HepG2 (cell line): ENCODE measurements around the gene PDCD10. TPM values are rescaled to one million over a fixed set of nuclear protein-coding genes. Genes with fewer than 3 reads are reported as not detected.

ENCODE experiments used
- ATAC-seq: fragments of 200-7000 bp; cut with Tn5 transposase; 3 replicates; pipeline ENCODE4 v1.9.1; 2020; ENCODE audit warnings: mild to moderate bottlenecking, moderate library complexity
- BruUV-seq: library from RNA; stranded (reverse); fragments of 400-500 nt; replicated peaks from 2 replicates; lab custom pipeline; 2021; lab: Mats Ljungman, UMichigan
- CTCF ChIA-PET: fragments of 300-600 bp; formaldehyde crosslinking; extraction: SDS; loops from one replicate; lab custom pipeline; 2021; ENCODE audit warnings: low total read pairs, inconsistent platforms, low intra/inter-chr PET ratio; lab: Yijun Ruan, JAX
- POLR2A ChIA-PET: fragments of 350-600 bp; sonication (Branson Sonifier 250); formaldehyde crosslinking; loops from one replicate; lab custom pipeline; 2020; ENCODE audit warnings: antibody characterized with exemption, inconsistent platforms; lab: Yijun Ruan, JAX
- DNase-seq: peaks from one replicate; pipeline ENCODE4 v3.0.0-alpha.2; 2015; ENCODE audit warnings: low spot score
- FAIRE-seq: peaks from 3 replicates; lab custom pipeline; 2011; peaks lifted over from hg19 to GRCh38; lab: Jason Lieb, UNC
- H2AFZ ChIP-seq: one replicate; pipeline ENCODE4 v1.6.1; 2011; ENCODE audit warnings: low read length, inconsistent platforms
- H3K27ac ChIP-seq: fragments of 300-600 bp; 3 replicates; pipeline ENCODE4 v1.8.0; 2011; ENCODE audit warnings: mixed run types, mild to moderate bottlenecking, mixed read lengths, low read length, inconsistent platforms; ENCODE audit not compliant: insufficient read depth; ENCODE audit errors: extremely low read length
- H3K27me3 ChIP-seq, 2 experiments: fragments of 200-600 bp in 1 of 2; 2 replicates in 1 of 2; 3 replicates in 1 of 2; pipeline versions ENCODE4 v1.6.0 to v1.8.0; 2011; ENCODE audit warnings: low read length in 2 of 2, mild to moderate bottlenecking in 2 of 2, moderate library complexity in 2 of 2, inconsistent platforms in 1 of 2; ENCODE audit not compliant: insufficient read depth in 2 of 2, control insufficient read depth in 1 of 2
- H3K36me3 ChIP-seq, 2 experiments: fragments of 200-600 bp in 1 of 2; replicated peaks in 1 of 2; 2 replicates in 1 of 2; 3 replicates in 1 of 2; pipeline versions ENCODE4 v1.5.1 to v1.8.0; 2011; ENCODE audit warnings: low read length in 2 of 2, inconsistent platforms in 1 of 2; ENCODE audit not compliant: insufficient read depth in 2 of 2, control insufficient read depth in 1 of 2
- H3K4me1 ChIP-seq: 2 replicates; pipeline ENCODE4 v1.5.1; 2012; ENCODE audit warnings: low read length, inconsistent platforms; ENCODE audit not compliant: insufficient read depth
- H3K4me2 ChIP-seq: 2 replicates; pipeline ENCODE4 v1.6.0; 2011; ENCODE audit warnings: low read depth, low read length, inconsistent platforms
- H3K4me3 ChIP-seq, 3 experiments: fragments of 200-600 bp in 1 of 3; sonication (generic), shearing (Covaris generic) in 1 of 3; replicated peaks in 1 of 3; 2 replicates each; pipeline ENCODE4 v1.5.1; 2011 to 2016; ENCODE audit warnings: low read length in 3 of 3, inconsistent platforms in 2 of 3, low read depth in 2 of 3, mild to moderate bottlenecking in 2 of 3, control low read depth in 1 of 3, mixed read lengths in 1 of 3; ENCODE audit not compliant: insufficient read depth in 1 of 3
- H3K79me2 ChIP-seq: one replicate; pipeline ENCODE4 v1.6.1; 2011; ENCODE audit warnings: low read length, inconsistent platforms; ENCODE audit not compliant: insufficient read depth
- H3K9ac ChIP-seq: 2 replicates; pipeline ENCODE4 v1.6.0; 2011; ENCODE audit warnings: mild to moderate bottlenecking, low read depth, low read length, inconsistent platforms; ENCODE audit not compliant: insufficient read depth
- H3K9me3 ChIP-seq: 2 replicates; pipeline ENCODE4 v1.5.1; 2012; ENCODE audit warnings: mild to moderate bottlenecking, low read length
- H4K20me1 ChIP-seq: 2 replicates; pipeline ENCODE4 v1.6.0; 2011; ENCODE audit warnings: inconsistent platforms, mild to moderate bottlenecking, low read length, moderate library complexity; ENCODE audit not compliant: insufficient read depth
- CREB1 ChIP-seq, 2 experiments: fragments of 450-650 bp in 1 of 2; IDR thresholded peaks; 2 replicates each; pipeline ENCODE4 v1.6.1; 2016 to 2017; ENCODE audit warnings: control low read depth in 1 of 2, mild to moderate bottlenecking in 1 of 2, missing compliant biosample characterization in 1 of 2, missing genetic modification characterization in 1 of 2
- GABPB1 ChIP-seq: IDR thresholded peaks from 2 replicates; pipeline ENCODE4 v1.6.1; 2016; ENCODE audit warnings: mild to moderate bottlenecking, missing genetic modification reagents, moderate library complexity, missing compliant biosample characterization
- PAF1 ChIP-seq: IDR thresholded peaks from 2 replicates; pipeline ENCODE4 v1.6.1; 2016; ENCODE audit warnings: missing genetic modification reagents, missing compliant biosample characterization
- ZNF205 ChIP-seq: IDR thresholded peaks from 2 replicates; pipeline ENCODE4 v1.6.1; 2018; ENCODE audit warnings: missing biosample characterization, missing genetic modification reagents
- ZNF329 ChIP-seq: sonication (generic); formaldehyde crosslinking; IDR thresholded peaks from 2 replicates; pipeline ENCODE4 v1.9.0; 2021; ENCODE audit warnings: low read depth, mild to moderate bottlenecking, missing genetic modification reagents
- ZNF547 ChIP-seq: sonication (generic); formaldehyde crosslinking; IDR thresholded peaks from 2 replicates; pipeline ENCODE4 v1.5.1; 2020; ENCODE audit warnings: mild to moderate bottlenecking, missing genetic modification reagents
- WGBS: methylation state at CpG from one replicate; pipeline ENCODE4 v1.1.6; 2017; ENCODE audit warnings: low lambda C conversion rate; 5-methylcytosine and 5-hydroxymethylcytosine counted together
- in situ Hi-C: cut with HindIII; loops from 2 replicates; pipeline ENCODE4 v1.10.0; 2017; ENCODE audit warnings: low pct_unique_long_range_greater_than_20kb; ENCODE audit not compliant: extremely low pct_ligation_motif_present
- intact Hi-C: fragments of 100-400 bp; cut with micrococcal nuclease; formaldehyde crosslinking; loops from one replicate; pipeline ENCODE4 v1.10.0; 2022; ENCODE audit not compliant: unreplicated experiment
- polyA plus RNA-seq, 8 experiments: library from polyadenylated mRNA; depleted of rRNA in 3 of 8; stranded (reverse) in 7 of 8; unstranded in 1 of 8; fragments of >200 nt; fragmentation: Illumina TruSeq in 4 of 8; extraction: Trizol in 4 of 8; gene quantifications; 2 replicates each; pipeline versions ENCODE4 v1.2.1 to v1.2.3, GENCODE V29; 2011 to 2016; ENCODE audit warnings: low read depth in 4 of 8, missing spikeins in 1 of 8, mixed read lengths in 1 of 8; ENCODE audit not compliant: insufficient read depth in 1 of 8
- total RNA-seq, 5 experiments: library from RNA; depleted of rRNA; stranded (reverse); fragments of >200 nt; fragmentation: Illumina TruSeq; extraction: Trizol; gene quantifications; 2 replicates each; pipeline ENCODE4 v1.2.3, GENCODE V29; 2016; ENCODE audit warnings: low read depth in 1 of 5
- TF ChIP-seq, protein P1 (sequence below): sonication (generic); formaldehyde crosslinking; IDR thresholded peaks from 2 replicates; pipeline ENCODE4 v1.4.0; 2020; ENCODE audit warnings: missing genetic modification reagents
- TF ChIP-seq, protein P2 (sequence below): sonication (generic); formaldehyde crosslinking; IDR thresholded peaks from 2 replicates; pipeline ENCODE4 v1.9.0; 2021; ENCODE audit warnings: mild to moderate bottlenecking, missing genetic modification reagents
- TF ChIP-seq, protein P3 (sequence below): IDR thresholded peaks from 2 replicates; pipeline ENCODE4 v1.4.0; 2020; ENCODE audit warnings: mild to moderate bottlenecking, missing genetic modification reagents
- TF ChIP-seq, protein P4 (sequence below): fragments of 450-650 bp; IDR thresholded peaks from 2 replicates; pipeline ENCODE4 v1.6.1; 2017; ENCODE audit warnings: mild to moderate bottlenecking

Gene PDCD10
- total and polyA plus RNA-seq, 2 of the 13 experiments (the other 11 are each of a cell fraction or from before 2014, with no cell fraction given): 48.5 to 53.9 TPM

DNA sequence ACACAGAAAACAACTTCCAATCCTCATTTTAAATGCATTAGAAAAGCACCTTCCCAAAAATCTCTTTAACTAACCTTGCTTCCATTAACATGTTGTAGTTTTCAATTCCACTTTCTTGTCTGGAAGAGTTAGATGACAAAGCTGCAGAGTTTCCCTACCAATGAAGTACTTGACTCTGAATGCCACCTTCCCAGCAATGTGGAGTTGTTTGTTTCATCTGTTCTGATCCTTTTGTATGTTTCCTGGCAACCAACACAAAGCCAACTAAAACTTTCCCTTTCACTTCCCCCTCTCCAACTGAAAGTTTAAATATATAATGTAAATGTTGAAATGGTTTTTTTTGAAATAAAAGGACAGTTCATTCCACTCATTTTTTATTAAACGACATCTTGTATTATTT is 80.9 kb downstream of the PDCD10 start, which contains the start of gene WDR49:
TSS of gene WDR49 (minus strand) at position 183 of the 400 bp plus-strand sequence. CDS start 517 bp downstream, outside the sequence.
- Histone ChIP-seq H3K9me3 (no peaks in the 10 kb centered on the region), H3K79me2 (no peaks in the 10 kb centered on the region), H3K9ac (no peak within 1 kb of the TSS), H3K27ac (no peak within 1 kb of the TSS), H3K4me3 (no peak within 1 kb of the TSS), H2AFZ (no peak within 1 kb of the TSS), H3K27me3 (no peaks in the 10 kb centered on the region), H4K20me1 (no peaks in the 10 kb centered on the region), H3K4me1 (no peaks in the 10 kb centered on the region), H3K4me2 (no peak within 1 kb of the TSS), H3K36me3 (no peaks in the 10 kb centered on the region)
- DNase-seq (no peak), FAIRE-seq (no peak), ATAC-seq (no peak)
- POLR2A ChIA-PET: no interaction called here
- CTCF ChIA-PET: no interaction called here
- TF ChIP-seq, protein P1, sequence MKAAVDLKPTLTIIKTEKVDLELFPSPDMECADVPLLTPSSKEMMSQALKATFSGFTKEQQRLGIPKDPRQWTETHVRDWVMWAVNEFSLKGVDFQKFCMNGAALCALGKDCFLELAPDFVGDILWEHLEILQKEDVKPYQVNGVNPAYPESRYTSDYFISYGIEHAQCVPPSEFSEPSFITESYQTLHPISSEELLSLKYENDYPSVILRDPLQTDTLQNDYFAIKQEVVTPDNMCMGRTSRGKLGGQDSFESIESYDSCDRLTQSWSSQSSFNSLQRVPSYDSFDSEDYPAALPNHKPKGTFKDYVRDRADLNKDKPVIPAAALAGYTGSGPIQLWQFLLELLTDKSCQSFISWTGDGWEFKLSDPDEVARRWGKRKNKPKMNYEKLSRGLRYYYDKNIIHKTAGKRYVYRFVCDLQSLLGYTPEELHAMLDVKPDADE (CRISPR knock-in tag): no peak
- TF ChIP-seq ZNF205 (CRISPR knock-in tag) (no peak), GABPB1 (CRISPR knock-in tag) (no peak), CREB1 (IDR thresholded peaks at IDR 0.05) (no peak), CREB1 (CRISPR knock-in tag; IDR thresholded peaks at IDR 0.05) (no peak), PAF1 (no peak), ZNF329 (CRISPR knock-in tag) (no peak), ZNF547 (CRISPR knock-in tag) (no peak)
- TF ChIP-seq, protein P2, sequence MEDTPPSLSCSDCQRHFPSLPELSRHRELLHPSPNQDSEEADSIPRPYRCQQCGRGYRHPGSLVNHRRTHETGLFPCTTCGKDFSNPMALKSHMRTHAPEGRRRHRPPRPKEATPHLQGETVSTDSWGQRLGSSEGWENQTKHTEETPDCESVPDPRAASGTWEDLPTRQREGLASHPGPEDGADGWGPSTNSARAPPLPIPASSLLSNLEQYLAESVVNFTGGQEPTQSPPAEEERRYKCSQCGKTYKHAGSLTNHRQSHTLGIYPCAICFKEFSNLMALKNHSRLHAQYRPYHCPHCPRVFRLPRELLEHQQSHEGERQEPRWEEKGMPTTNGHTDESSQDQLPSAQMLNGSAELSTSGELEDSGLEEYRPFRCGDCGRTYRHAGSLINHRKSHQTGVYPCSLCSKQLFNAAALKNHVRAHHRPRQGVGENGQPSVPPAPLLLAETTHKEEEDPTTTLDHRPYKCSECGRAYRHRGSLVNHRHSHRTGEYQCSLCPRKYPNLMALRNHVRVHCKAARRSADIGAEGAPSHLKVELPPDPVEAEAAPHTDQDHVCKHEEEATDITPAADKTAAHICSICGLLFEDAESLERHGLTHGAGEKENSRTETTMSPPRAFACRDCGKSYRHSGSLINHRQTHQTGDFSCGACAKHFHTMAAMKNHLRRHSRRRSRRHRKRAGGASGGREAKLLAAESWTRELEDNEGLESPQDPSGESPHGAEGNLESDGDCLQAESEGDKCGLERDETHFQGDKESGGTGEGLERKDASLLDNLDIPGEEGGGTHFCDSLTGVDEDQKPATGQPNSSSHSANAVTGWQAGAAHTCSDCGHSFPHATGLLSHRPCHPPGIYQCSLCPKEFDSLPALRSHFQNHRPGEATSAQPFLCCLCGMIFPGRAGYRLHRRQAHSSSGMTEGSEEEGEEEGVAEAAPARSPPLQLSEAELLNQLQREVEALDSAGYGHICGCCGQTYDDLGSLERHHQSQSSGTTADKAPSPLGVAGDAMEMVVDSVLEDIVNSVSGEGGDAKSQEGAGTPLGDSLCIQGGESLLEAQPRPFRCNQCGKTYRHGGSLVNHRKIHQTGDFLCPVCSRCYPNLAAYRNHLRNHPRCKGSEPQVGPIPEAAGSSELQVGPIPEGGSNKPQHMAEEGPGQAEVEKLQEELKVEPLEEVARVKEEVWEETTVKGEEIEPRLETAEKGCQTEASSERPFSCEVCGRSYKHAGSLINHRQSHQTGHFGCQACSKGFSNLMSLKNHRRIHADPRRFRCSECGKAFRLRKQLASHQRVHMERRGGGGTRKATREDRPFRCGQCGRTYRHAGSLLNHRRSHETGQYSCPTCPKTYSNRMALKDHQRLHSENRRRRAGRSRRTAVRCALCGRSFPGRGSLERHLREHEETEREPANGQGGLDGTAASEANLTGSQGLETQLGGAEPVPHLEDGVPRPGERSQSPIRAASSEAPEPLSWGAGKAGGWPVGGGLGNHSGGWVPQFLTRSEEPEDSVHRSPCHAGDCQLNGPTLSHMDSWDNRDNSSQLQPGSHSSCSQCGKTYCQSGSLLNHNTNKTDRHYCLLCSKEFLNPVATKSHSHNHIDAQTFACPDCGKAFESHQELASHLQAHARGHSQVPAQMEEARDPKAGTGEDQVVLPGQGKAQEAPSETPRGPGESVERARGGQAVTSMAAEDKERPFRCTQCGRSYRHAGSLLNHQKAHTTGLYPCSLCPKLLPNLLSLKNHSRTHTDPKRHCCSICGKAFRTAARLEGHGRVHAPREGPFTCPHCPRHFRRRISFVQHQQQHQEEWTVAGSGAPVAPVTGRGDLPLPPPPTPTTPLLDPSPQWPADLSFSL (CRISPR knock-in tag): no peak
- TF ChIP-seq, protein P3, sequence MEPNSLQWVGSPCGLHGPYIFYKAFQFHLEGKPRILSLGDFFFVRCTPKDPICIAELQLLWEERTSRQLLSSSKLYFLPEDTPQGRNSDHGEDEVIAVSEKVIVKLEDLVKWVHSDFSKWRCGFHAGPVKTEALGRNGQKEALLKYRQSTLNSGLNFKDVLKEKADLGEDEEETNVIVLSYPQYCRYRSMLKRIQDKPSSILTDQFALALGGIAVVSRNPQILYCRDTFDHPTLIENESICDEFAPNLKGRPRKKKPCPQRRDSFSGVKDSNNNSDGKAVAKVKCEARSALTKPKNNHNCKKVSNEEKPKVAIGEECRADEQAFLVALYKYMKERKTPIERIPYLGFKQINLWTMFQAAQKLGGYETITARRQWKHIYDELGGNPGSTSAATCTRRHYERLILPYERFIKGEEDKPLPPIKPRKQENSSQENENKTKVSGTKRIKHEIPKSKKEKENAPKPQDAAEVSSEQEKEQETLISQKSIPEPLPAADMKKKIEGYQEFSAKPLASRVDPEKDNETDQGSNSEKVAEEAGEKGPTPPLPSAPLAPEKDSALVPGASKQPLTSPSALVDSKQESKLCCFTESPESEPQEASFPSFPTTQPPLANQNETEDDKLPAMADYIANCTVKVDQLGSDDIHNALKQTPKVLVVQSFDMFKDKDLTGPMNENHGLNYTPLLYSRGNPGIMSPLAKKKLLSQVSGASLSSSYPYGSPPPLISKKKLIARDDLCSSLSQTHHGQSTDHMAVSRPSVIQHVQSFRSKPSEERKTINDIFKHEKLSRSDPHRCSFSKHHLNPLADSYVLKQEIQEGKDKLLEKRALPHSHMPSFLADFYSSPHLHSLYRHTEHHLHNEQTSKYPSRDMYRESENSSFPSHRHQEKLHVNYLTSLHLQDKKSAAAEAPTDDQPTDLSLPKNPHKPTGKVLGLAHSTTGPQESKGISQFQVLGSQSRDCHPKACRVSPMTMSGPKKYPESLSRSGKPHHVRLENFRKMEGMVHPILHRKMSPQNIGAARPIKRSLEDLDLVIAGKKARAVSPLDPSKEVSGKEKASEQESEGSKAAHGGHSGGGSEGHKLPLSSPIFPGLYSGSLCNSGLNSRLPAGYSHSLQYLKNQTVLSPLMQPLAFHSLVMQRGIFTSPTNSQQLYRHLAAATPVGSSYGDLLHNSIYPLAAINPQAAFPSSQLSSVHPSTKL (CRISPR knock-in tag): no peak
- TF ChIP-seq, protein P4, sequence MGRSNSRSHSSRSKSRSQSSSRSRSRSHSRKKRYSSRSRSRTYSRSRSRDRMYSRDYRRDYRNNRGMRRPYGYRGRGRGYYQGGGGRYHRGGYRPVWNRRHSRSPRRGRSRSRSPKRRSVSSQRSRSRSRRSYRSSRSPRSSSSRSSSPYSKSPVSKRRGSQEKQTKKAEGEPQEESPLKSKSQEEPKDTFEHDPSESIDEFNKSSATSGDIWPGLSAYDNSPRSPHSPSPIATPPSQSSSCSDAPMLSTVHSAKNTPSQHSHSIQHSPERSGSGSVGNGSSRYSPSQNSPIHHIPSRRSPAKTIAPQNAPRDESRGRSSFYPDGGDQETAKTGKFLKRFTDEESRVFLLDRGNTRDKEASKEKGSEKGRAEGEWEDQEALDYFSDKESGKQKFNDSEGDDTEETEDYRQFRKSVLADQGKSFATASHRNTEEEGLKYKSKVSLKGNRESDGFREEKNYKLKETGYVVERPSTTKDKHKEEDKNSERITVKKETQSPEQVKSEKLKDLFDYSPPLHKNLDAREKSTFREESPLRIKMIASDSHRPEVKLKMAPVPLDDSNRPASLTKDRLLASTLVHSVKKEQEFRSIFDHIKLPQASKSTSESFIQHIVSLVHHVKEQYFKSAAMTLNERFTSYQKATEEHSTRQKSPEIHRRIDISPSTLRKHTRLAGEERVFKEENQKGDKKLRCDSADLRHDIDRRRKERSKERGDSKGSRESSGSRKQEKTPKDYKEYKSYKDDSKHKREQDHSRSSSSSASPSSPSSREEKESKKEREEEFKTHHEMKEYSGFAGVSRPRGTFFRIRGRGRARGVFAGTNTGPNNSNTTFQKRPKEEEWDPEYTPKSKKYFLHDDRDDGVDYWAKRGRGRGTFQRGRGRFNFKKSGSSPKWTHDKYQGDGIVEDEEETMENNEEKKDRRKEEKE: no peak
- in situ Hi-C loops: no loop called here
- no TSS peak for BruUV-seq
- WGBS: 0% methylated on average over 1 of the region's 1 CpG
- intact Hi-C loops: no loop called here
